GM21515 (cell line): Measurements from ENCODE around the gene CEP164.

ENCODE experiments used
- ATAC-seq: cut with Tn5 transposase; IDR thresholded peaks from one replicate; pipeline ENCODE4 v1.9.1; 2021; ENCODE audit not compliant: unreplicated experiment

CEP164 gene

GRCh38 chr11:117417856-117418255 is 90.2 kb downstream of the CEP164 start:
- no peak for ATAC-seq

- no peak for ATAC-seq
Observed at GRCh38 chr11:117418737-117419481, 91.3 kb downstream of the CEP164 start.

GRCh38 chr11:117419482-117420142 is 92.0 kb downstream of the CEP164 start:
- ATAC-seq = no peak

DNA sequence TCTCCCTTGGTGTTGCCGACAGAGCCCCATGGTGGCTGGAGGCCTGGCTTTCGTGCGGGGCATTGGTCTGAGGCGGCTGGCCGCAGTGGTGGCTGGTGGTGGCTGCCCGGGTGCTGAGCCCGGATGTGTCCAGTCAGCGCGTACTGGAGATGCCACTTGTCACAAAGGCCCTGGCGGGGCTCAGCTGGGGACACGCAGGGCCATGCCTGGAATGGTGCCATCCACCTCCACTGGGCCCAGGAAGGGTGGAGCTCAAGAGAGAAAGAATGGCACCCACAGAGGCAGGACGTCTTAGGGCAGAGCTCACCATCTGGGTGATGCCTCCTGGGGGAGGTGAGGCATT is 92.5 kb downstream of the CEP164 start:
- no peak for ATAC-seq

DNA sequence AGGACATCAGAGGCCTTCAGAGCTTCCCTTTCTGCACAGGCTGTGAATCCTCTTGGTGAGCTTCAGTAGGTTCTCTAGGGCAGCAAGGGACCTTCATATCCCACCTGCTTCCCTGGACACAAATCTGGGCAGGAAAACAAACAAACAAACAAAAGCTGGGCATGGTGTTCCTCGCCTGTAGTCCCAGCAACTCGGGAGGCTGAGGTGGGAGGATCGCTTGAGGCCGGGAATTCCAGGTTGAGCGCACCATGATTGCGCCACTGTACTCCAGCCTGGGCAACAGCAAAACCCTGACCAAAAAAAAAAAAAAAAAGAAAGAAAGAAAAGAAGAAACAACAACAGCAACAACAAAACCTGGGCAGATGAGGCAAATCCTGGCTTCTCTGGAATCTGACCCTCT is 92.9 kb downstream of the CEP164 start:
- ATAC-seq = no peak

DNA sequence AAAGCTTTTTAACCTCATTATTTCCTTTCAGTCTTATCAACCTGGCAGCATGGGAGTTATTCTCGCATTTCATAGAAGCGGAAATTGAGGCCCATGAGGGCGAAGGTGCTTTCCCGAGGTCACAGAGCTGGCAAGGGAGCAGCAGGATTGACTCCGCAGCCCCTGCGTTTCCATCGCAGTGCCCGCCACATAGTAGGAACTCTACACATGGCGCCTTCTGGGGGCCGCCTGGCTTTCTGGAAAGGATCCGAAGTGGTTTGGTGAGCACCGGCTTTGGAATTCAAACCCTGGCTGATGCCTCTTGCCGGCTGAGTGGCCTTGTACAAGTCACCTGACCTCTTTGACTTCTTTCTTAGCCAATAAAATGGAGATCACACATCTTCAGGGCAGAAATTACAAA is 93.4 kb downstream of the CEP164 start:
- ATAC-seq = no peak

- ATAC-seq = no peak
Observed at GRCh38 chr11:117421476-117421875, 93.8 kb downstream of the CEP164 start.

- ATAC-seq = no peak
Observed at GRCh38 chr11:117423046-117423575, 95.5 kb downstream of the CEP164 start.

- ATAC-seq = no peak
Observed at GRCh38 chr11:117424781-117425180, 97.1 kb downstream of the CEP164 start.

- no peak for ATAC-seq
Observed at GRCh38 chr11:117425679-117426296, 98.1 kb downstream of the CEP164 start.

GRCh38 chr11:117426297-117426685 is 98.6 kb downstream of the CEP164 start:
- no peak for ATAC-seq

GRCh38 chr11:117426941-117427340 is 99.3 kb downstream of the CEP164 start:
- no peak for ATAC-seq

DNA sequence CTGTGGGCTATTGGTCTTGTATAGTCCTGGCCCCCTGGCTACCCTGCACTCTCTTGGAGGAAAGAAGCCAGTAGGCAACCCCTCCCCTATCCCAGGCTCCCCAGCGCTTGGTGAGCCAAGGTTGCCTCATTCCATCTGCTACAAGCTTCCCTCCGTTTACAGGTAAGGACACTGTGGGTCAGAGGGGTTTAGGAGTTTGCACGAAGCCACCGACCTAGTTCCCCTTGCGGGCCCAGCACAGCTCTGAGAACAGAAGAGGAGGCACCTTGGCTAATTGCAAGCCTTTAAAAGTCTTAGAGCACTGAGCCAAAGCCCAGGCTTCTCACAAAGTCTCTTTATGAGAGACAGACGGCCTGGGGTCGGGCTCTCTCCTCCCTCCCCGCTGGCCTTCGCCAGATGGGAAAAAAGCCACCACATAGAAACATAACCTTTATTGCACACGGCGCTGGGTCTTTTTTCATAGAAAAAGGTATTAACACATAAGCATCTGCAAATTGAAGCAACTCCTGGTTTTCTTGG is 99.8 kb downstream of the CEP164 start:
- no peak for ATAC-seq

GRCh38 chr11:117428186-117428855 is 100.7 kb downstream of the CEP164 start:
- ATAC-seq = no peak

DNA sequence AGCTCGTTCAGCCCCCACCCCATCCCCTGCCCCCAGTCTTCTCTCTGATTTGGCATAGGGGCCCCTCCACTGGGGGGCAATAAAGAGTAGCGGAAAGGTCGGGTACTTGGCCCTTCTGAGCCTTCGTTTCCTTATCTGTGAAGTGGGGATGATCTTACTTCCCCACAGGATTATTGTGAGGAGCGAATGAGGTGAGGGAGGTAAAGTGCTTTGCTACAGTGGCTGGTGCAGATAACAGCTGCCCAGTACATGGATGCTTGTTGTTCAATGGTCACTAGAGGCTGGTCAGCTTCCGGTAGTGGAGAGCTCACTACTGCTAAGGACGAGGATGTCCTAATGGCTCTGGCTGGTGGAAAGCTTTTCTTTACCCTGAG is 101.2 kb downstream of the CEP164 start:
- ATAC-seq = no peak

DNA sequence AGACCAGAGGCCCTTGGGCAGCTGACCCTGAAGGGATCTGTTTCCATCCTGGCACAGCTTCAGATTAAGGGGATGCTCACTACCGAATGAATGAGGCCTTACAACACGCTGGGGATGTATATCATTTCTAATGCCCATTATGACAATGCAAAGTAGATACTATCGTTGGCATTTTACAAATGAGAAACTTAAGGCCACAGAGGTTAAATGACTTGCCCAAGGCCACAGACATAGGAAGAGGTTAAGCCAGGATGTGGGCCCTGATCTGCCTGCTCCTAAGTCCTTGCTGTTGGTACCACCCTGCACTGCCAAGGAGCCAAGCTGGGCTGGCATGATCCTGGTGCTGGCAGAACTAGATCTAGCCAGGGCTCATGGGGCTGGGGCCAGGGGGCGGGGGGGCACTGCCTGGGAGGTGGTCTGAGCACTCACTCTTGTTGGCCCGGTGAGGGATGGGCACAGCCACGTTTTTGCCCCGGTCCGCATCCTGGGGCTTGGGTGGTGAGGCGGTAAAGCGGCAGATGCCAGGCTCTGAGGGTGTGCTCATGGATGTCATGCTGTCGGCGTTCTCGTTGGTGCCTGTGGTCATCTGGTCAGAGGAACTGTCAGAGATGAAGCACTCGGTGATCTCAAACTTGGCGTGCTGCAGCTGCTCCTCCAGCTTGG is 102.8 kb downstream of the CEP164 start:
- no peak for ATAC-seq

DNA sequence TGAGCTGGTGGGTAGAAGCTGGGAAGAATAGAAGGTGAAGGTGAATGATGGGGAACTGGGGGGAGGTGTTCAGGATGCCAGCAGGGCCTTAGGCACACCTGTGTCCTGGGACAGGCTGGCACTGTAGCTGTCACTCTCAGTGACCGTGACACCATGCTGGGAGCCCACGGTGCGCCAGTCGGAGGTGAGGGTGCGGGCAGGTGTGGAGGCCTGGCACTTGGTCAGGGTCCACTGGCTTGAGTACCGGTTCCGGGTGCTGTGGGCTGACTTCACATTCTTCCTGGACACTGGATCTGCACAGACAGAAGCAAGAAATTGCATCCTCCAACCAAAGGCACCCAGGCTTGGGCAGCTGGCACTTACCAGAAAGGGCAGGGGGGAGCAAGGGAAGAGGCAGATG is 103.8 kb downstream of the CEP164 start:
- no peak for ATAC-seq

- ATAC-seq = no peak
Observed at GRCh38 chr11:117433717-117434116, 106.1 kb downstream of the CEP164 start.

DNA sequence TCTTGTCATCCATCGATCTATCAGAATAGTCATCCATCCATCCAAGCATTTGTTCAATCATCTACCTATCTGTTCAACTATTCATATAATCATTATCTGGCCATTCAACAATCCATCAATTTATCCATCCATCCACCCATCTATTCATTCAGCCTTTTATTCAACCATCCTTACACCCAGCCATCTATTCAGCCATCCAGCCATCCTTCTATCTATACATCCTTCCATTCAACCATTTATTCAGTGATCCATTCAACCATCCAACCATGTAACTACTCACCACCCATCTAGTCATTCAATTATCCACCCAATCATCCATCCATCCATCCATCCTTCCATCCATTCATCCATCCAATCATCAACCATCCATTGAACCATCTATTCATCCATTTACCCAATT is 106.8 kb downstream of the CEP164 start:
- ATAC-seq = no peak

- no peak for ATAC-seq
Observed at GRCh38 chr11:117435326-117435725, 107.7 kb downstream of the CEP164 start.
